ENCODE results near the gene ATP8B4.
"Not testable (repeated sequence)": the region's sequence is repeated elsewhere in the genome, so short reads cannot be mapped to it uniquely, and the experiment has no call there.

ATP8B4 gene

GRCh38 chr15:49964551-49964950 lies 154.5 kb downstream of the ATP8B4 start:
- no peak for DNase-seq (ENCODE audit: low spot score)
- H3K27ac ChIP-seq: no peak overlapping the region
- no peak overlapping the region for H3K4me3 ChIP-seq
- TF ChIP-seq, protein P1, sequence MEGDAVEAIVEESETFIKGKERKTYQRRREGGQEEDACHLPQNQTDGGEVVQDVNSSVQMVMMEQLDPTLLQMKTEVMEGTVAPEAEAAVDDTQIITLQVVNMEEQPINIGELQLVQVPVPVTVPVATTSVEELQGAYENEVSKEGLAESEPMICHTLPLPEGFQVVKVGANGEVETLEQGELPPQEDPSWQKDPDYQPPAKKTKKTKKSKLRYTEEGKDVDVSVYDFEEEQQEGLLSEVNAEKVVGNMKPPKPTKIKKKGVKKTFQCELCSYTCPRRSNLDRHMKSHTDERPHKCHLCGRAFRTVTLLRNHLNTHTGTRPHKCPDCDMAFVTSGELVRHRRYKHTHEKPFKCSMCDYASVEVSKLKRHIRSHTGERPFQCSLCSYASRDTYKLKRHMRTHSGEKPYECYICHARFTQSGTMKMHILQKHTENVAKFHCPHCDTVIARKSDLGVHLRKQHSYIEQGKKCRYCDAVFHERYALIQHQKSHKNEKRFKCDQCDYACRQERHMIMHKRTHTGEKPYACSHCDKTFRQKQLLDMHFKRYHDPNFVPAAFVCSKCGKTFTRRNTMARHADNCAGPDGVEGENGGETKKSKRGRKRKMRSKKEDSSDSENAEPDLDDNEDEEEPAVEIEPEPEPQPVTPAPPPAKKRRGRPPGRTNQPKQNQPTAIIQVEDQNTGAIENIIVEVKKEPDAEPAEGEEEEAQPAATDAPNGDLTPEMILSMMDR (IDR thresholded peaks at IDR 0.05): no peak

DNA sequence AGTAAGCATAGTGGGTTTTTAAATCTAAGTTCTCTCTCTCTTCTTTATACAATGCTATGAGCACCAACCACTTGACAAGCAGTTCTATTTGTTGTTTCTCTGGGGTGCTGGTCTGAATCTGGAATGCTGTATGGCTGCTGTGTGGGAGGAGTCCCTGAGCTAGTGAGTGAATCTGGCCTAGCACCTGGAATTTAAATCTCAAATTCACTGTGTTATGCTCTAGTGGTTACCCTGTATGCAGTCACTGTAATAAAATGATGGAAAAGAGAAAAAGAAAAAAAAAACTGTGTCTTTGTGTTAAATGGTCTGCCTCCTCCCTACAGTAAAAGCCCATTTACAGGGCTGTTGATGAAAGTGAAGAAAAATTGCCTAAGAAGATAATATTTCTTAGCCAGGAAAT lies 155.0 kb downstream of the ATP8B4 start:
- DNase-seq (ENCODE audit: low spot score): no peak
- Histone ChIP-seq H3K4me3 (no peak overlapping the region), H3K27ac (no peak overlapping the region)
- TF ChIP-seq, protein P1 (IDR thresholded peaks at IDR 0.05): no peak

DNA sequence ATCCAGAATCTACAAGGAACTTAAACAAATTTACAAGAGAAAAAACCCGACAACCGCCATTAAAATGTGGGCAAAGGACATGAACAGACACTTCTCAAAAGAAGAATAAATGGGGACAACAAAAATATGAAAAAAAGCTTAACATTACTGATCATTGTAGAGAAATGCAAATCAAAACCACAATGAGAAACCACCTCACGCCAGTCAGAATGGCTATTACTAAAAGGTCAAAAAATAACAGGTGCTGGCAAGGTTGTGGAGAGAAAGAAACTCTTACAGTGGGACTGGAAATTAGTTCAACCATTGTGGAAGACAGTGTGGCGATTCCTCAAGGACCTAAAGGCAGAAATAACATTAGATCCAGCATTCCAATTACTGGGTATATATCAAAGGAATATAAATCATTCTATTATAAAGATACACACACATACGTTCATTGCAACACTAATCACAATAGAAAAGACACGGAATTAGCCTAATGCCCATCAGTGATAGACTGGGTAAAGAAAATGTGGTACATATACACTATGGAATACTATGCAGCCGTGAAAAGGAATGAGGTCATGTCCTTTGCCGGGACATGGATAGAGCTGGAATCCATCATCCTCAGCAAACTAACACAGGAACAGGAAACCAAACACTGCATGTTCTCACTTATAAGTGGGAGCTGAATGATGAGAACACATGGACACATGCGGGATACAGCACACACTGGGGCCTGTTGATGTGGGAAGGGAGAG lies 155.8 kb downstream of the ATP8B4 start:
- not testable (repeated sequence) for H3K4me3 ChIP-seq; H3K27ac ChIP-seq; DNase-seq (ENCODE audit: low spot score)

DNA sequence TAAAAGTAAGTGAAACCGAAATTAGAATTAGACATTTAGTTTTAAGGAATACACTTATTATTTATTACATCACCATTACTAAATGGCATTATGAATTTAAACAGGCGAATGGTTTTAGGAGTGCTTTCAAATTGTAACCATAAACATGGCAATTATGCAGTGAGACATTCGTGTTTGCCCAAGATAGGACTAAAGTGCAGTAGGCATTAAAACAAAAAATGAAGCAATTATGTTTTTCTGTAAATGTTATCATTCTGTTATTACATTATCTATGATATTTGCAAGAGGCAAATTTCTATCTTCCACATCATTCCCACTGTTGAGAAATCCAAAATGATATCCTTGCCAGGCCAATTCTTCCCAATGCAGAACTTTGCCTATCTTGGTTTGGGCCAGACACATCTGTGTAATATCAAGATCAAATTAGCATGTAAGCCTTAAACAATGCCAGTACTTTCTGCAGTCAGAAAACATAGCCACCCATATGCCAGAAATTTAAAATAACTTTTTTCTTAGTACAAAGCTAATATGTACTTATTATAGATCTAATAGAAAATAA lies 156.9 kb downstream of the ATP8B4 start:
- H3K27ac ChIP-seq: no peak overlapping the region
- TF ChIP-seq, protein P1 (IDR thresholded peaks at IDR 0.05): no peak
- no peak overlapping the region for H3K4me3 ChIP-seq
- DNase-seq (ENCODE audit: low spot score): no peak

DNA sequence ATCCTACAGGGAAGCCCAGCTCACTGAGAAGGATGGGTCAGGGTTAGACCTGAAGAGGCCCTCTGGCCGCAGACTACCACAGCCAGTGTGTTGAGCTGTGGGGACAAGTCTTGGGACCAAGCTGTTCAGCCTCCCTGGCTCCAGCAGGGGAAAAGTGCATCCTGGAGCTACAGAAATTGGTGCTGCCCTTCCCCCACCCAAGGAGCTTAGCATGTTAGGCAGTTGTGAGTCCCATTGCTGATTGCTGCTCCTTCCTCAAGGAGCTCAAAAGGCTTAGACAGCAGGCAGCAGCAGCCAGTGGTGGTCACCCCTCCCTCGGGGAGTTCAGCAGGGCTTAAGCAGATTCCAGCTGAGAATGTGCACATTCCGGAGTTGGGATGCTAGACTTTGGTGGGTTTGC lies 165.6 kb downstream of the ATP8B4 start:
- no peak for DNase-seq (ENCODE audit: low spot score)
- Histone ChIP-seq H3K27ac (no peak overlapping the region), H3K4me3 (no peak overlapping the region)
- TF ChIP-seq, protein P1 (IDR thresholded peaks at IDR 0.05): no peak

DNA sequence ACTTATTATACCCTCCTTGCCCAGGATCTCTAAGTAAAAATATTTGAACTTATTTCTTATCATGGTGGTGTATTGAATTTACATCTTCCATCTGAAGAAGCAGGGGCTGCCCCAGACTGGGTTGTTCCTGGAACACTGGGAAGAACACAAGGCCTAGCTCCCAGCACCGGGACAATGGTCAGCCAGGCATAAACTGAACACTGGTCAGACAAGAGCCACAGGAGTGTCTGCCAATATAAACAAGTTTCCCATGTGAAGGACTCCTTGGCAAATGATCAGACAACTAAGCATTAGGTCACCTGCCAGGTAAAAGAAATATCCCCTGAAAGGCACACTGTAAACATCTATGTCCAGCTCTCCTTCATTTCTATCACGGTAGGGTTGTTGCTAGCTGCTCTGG lies 172.4 kb downstream of the ATP8B4 start:
- DNase-seq (ENCODE audit: low spot score): no peak
- Histone ChIP-seq H3K27ac (no peak overlapping the region), H3K4me3 (no peak overlapping the region)
- TF ChIP-seq, protein P1 (IDR thresholded peaks at IDR 0.05): no peak

DNA sequence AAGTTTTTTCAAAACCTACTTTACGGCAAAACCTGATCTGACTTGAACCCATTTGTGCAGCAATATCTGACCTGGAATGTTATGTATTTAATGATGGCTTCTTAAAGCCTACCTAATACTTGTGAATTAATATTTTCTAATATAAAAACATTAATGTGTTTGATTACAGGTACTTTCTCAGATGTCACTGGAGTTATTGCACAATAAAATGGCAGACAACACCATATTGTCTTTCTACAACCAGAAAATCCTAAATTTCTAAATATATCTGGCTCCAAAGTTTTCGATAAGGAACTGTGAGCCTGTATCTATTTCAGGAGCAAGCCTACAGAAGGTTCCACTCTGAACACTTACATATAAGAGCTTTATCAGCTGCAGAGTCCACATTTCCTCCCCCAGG lies 184.5 kb downstream of the ATP8B4 start:
- H3K4me3 ChIP-seq: no peak overlapping the region
- no peak overlapping the region for H3K27ac ChIP-seq
- TF ChIP-seq, protein P1 (IDR thresholded peaks at IDR 0.05): no peak
- no peak for DNase-seq (ENCODE audit: low spot score)

Data from coronary artery (tissue), 2 donors.